NT2/D1 (cell line): ENCODE data around the gene PSMD3.

ENCODE experiments used
- YY1 ChIP-seq: IDR thresholded peaks from 2 replicates; pipeline ENCODE4 v1.6.1; 2011; ENCODE audit not compliant: insufficient read length, insufficient read depth
- ZNF274 ChIP-seq: IDR thresholded peaks from 2 replicates; pipeline ENCODE4 v1.6.1; 2011; ENCODE audit warnings: mild to moderate bottlenecking, low read depth, low read length

- TF ChIP-seq ZNF274 (no peak), YY1 (no peak)
These were observed 33.9 kb downstream of the PSMD3 start for GRCh38 chr17:40014375-40014980.
